Activated CD4-positive, alpha-beta T cell treated with anti-CD3 and anti-CD28 coated beads, Interleukin-2, amount 50 U/mL, for 4 hours (primary cell): ENCODE data around the gene BEAN1.
"Not testable (repeated sequence)": the region's sequence is repeated elsewhere in the genome, so short reads cannot be mapped to it uniquely, and the experiment has no call there.

Source experiments
- DNase-seq, 2 experiments: peaks; one replicate each; pipeline ENCODE4 v3.0.0-alpha.2; 2020

Gene BEAN1

DNA sequence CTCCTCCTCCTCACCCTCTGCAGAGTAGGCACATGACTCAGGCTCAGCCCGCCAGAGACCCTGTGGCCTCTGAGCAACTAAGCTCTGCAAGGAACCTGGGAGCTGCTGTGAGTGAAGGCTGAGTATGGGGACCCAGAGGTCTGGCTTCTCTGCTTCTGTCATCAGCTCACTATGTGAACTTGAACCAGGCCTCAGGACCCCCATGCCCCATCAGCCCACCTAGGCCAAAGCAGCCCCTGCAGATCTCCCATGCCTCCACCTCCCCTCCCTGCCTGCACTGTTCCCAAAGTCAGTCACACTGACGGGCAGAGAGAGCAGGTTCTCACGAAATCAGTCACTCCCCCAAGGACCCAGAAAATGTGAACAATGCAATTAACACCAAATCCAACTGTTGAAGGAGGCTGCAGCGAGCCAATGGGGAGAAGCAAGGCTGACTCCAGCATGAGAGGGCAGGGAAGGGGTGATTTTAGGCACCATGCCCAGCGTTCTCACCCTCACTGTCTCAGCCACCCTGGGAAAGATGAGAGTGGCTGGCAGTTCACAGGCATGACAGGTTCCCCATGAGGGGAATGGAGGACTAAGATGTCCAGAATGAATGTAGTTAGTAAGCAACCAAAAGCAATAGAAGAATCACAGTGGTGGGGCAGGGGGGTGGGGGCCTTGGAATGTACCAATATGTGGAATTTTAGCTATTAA, 60.6 kb downstream of the BEAN1 start:
- no peak for DNase-seq

DNA sequence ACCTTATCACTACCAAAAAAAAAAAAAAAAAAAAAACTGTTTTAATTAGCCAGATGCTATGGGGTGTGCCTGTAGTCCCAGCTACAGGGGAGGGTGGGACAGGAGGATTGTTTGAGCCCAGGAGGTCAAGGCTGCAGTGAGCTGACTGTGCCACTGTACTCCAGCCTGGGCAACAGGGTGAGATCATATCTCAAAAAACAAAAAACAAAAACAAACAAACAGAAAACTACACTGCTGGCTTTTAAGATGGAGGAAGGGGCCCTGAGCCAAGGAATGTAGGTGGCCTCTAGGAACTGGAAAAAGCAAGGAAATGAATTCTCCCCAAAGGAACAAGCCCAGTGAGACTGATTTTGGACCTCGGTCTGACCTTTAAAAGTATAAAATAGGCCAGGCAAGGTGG, 61.4 kb downstream of the BEAN1 start:
- DNase-seq: no peak

DNA sequence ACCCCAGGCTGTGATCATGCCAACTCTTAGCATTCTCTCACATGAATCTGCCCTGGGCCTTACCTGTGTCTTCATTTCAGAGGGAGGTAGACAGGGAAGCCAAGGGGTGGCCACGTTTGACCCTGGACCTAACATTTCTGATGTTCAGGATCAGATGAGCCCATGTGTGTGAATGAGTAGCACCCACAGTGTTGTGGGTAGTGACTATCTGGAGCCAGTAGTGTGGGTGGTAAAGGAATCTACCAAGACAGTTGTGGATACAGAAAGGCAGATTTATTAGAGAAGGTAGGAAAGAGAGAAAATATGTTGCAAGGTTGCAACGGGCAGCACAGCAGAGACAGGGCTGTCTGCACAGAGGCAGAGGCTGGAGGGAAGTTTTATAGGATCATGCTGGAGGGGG, 62.3 kb downstream of the BEAN1 start:
- no peak for DNase-seq

DNA sequence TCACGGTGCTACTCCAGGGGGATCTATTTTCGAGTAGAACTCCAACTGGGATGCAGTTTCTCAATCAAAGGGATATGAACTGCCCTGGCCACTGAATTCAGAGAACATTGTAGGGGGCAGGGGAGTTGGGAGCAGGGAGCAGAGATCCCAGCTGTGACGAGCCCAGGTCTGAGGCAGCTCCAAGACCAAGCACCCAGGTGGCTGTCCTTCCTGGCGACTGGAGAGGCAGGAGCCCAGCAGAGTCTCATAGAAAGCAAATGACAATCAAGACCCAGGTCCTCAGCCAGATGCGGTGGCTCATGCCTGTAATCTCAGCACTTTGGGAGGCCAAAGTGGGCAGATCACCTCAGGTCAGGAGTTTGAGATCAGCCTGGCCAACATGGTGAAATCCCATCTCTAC, 62.7 kb downstream of the BEAN1 start:
- no peak for DNase-seq

DNA sequence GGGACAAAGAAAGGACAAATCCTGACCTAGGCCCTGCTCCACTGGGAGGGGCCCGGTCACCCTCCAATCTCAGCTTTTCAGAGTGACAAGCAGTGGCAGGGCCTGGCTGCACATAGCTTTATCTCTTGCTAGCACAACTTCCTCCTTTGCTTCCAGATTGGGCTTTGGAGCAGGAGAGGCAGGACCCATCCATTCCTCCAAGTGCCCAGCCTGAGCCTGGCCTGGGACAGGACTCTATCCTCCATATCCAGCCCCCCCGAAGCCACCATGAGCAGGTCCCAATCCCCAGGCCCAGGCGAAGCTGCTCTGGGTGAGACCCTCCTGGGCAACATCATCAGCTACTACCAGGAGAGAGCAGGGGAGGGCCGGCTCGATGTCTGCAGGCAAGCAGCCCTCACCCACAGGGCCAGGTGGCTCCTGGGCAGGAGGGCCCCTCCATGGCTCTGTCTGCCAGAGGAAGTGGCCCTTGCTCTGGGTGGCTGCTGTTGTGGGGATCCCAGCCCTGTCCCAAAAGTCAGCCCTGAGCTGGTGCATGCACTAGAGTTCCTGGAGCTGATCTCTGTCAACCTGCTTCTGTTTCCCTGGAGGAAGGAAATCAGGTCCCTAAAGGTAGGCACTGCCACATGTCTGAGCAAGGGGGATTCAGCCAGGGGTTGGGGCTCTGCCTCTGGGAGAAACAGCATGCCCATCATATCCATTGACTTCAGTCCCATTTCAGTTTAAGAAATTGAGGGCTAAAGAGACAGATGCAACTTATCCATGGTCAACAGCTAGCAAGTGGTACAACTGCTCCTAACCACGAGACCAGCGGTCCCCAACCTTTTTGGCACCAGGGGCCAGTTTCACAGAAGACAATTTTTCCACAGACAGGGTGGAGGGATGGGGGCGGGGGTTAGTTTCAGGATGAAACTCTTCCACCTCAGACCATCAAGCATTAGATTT, 64.0 kb downstream of the BEAN1 start:
- no peak for DNase-seq

DNA sequence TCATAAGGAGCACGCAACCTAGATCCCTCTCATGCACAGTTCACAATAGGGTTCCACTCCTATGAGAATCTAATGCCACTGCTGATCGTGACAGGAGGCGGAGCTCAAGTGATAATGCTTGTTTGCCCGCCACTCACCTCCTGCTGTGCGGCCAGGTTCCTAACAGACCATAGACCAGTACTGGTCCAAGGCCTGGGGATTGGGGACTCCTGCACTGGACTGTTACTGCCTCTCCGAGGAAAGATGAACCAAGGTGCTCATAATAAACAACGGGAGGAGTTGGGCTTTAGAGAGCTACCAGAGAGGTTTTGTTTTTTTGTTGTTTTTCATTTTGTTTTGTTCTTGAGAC, 64.6 kb downstream of the BEAN1 start:
- DNase-seq: no peak

DNA sequence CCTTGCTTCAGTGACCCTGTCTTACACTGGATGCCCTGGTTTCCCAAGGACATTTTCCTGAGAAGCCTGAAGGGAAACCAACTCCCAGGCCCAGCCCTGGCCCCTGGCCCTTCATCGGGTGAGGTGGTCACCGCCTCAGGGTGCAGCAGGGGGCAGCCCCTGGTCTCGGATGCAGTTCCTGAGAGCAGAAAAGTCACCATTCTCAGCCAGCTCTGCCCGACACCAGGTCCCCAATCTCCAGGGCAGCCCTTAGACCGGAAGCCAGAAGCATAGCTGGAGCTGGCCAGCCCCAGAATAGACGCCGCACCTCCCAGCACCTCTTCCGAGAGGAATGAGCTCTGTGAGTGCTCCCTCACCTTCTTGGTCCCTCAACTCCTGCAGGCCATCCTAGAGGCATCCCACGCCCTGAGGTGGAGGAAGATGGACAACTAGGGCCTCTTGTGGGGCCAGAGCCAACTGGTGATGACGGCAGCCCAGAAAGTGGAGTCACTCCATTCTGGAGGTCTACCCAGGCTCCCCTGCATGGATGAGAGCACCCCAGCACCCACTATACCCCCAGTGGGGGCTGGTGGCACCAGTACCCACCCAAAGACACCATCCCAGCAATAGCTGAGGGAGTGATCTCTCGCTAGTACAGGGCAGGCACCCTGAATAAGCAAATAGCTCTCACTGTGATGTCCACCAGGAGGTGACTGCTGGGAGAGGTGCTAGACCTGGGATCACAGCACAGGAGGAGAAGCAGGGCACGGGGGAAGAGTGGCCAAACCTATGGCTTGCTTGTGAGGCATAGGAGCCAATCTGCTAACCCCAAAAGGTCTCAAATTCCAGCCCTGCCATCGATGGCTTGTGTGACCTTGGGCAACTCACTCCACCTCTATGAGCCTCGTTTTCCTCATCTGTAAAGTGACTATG, 66.7 kb downstream of the BEAN1 start:
- DNase-seq: no peak

DNA sequence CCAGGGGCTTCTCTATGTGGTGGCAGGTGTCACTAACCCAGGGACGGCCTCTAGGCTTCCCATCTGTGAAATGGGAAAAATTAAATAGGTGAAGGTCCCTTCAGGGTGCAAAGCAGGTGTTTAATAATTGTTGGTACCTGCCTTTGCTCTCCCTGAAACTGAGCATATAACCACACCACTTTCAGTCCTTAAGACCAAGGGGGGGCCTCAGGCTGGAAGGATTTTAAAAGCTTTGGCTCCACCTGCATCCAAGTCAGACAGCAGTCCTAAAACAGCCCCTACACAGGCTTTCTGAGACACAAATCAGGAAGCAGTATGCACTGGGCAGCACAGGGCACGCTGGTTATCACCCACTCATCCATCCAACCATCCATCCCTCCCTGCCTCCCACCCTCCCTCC, 67.8 kb downstream of the BEAN1 start:
- DNase-seq: no peak

DNA sequence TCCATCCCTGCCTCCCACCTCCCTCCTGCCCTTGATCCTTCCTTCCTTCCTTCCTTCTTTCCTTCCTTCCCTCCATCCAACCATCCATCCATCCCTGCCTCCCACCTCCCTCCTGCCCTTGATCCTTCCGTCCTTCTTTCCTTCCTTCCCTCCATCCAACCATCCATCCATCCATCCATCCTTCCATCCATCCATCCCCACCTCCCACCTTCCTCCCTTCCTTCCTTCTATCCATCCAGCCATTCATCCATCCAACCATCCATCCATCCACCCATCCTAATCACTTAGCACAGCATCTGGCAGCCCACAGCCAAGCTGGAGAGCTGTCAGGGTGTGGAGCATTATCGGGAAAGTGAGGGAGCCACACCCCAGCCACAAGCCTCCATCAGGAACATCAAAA, 68.3 kb downstream of the BEAN1 start:
- DNase-seq: no peak

DNA sequence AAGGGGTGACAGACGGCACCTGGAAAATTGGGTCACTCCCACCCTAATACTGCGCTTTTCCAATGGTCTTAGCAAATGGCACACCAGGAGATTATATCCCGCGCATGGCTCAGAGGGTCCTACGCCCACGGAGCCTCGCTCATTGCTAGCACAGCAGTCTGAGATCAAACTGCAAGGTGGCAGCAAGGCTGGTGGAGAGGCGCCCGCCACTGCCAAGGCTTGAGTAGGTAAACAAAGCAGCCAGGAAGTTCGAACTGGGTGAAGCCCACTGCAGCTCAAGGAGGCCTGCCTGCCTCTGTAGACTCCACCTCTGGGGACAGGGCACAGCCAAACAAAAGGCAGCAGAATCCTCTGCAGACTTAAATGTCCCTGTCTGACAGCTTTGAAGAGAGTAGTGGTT, 69.1 kb downstream of the BEAN1 start:
- not testable (repeated sequence) for DNase-seq

DNA sequence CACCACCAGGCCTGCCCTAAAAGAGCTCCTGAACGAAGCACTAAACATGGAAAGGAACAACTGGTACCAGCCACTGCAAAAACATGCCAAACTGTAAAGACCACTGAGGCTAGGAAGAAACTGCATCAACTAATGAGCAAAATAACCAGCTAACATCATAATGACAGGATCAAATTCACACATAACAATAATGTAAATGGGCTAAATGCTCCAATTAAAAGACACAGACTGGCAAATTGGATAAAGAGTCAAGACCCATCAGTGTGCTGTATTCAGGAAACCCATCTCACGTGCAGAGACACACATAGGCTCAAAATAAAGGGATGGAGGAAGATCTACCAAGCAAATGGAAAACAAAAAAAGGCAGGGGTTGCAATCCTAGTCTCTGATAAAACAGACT, 70.8 kb downstream of the BEAN1 start:
- DNase-seq: not testable (repeated sequence)

DNA sequence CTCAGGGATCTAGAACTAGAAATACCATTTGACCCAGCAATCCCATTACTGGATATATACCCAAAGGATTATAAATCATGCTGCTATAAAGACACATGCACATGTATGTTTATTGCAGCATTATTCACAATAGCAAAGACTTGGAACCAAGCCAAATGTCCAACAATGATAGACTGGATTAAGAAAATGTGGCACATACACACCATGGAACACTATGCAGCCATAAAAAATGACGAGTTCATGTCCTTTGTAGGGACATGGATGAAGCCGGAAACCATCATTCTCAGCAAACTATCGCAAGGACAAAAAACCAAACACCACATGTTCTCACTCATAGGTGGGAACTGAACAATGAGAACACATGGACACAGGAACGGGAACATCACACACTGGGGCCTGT, 74.5 kb downstream of the BEAN1 start:
- DNase-seq: not testable (repeated sequence)

DNA sequence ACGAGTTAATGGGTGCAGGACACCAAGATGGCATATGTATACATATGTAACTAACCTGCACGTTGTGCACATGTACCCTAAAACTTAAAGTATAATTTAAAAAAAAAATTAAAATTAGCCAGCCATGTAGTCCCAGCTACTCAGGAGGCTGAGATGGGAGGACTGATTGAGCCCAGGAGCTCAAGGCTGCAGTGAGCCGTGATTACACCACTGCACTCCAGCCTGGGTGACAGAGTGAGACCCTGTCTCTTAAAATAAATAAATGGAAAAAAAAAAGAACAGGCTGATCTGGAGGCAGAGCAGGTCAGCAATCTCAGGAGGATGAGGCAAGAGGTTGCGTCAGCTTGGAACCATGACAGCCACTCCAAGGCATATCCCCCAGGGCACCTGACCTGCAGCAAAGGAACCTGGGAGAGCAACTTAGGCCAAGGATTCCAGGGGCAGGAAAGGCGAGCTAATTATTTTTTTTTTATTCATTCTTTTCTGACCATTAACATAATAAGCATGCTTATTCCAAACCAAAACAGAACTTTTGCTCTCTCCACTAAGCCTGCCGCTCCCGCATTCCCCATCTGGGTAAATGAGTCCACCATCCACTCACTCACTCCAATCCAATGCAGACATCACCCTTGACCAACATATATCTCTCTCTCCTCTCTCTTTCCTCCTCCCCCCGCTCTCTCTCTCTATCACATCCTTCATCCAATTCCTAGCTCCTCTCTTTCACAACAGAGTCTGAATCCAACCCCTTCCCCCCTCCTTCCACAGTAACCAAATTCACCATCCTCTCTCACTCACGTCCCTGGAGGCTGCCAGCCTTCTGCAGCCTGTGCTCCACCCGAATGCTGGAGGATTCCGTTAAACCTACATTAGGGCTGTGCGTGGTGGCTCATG, 75.2 kb downstream of the BEAN1 start:
- DNase-seq: no peak

DNA sequence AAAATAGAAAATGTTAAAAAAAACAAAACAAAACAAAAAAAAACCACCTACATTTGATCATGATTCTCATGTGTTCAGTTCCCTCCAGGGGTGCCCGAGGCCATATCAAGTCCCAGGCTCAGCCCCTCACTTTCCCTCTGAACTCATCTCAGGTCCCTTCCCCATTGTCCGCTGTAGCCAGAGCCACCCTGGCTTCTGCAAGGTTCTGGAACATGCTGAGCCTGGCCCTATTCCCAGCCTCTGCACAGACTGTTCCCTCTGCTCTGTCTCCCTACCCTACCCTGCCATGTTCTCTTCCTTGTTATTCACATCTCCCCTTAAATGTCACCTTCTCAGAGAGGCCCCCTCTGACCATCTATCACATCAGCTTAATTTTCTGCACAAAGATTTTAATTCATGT, 75.9 kb downstream of the BEAN1 start:
- DNase-seq: no peak

DNA sequence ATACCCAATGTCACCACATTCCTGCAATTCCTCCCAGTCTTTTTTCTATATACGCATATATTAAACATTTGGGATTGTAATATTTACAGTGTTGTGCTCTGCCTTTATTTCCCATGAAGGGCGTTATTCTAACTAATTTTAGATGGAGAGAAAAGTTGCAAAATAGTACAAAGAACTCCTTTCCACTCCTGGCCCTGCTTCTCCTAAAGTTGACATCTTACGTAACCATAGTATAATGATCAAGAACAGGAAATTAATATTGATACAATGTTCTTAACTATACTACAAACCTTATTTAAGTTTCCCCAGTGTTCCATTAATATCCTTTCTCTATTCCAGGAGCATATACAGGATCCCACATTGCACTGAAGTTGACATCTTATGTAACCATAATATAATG, 76.5 kb downstream of the BEAN1 start:
- no peak for DNase-seq

DNA sequence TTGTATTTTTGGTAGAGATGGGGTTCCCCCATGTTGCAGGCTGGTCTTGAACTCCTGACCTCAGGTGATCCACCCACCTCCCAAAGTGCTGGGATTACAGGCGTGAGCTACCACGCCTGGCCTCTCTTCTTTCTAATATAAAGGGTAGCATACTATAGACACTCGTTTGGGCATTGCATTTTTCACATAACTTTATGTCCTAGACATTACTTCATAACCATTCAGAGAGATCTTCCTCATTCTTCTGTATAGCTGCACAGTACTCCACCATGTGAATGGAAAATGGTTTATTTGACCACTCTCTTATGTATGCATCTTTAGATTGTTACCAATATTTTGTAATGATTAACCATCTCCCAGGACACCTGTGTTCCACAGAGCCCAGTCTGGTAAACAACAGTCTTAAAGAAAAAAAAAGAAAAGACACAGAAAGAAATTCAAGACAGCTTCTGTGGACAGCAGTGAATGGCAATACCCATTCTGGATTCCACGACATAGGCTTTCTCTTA, 80.7 kb downstream of the BEAN1 start:
- DNase-seq: no peak

DNA sequence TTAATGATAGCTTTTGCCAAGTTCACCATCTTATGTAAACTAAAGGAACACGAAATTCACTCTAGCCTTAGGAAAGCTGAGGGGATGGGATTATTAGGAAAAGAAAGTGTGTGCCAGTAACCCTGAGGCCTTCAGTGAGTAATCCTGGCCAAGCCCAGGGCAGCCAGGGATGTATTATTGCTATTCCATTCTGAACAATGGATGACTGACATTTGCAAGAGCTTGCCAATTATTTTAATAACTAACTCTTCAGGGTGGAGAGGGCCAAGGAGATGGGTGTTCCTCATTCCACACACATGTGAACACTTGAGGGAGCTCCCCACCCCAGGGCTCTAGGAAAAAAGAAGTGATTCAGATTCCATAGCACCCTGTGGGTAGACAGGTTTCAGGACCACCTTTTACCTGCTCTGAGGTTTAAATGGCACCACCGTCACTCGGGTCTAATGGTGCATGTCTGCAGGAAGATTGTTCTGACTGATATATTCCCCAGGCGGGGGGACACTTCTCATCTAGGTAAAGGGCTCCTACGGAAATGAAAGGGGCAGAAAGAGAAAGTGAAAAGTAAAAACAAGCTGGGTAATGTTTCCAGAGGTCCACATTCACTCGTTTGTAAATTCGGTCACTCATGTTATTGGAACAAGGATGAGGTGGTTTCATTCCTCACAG, 81.3 kb downstream of the BEAN1 start:
- no peak for DNase-seq

DNA sequence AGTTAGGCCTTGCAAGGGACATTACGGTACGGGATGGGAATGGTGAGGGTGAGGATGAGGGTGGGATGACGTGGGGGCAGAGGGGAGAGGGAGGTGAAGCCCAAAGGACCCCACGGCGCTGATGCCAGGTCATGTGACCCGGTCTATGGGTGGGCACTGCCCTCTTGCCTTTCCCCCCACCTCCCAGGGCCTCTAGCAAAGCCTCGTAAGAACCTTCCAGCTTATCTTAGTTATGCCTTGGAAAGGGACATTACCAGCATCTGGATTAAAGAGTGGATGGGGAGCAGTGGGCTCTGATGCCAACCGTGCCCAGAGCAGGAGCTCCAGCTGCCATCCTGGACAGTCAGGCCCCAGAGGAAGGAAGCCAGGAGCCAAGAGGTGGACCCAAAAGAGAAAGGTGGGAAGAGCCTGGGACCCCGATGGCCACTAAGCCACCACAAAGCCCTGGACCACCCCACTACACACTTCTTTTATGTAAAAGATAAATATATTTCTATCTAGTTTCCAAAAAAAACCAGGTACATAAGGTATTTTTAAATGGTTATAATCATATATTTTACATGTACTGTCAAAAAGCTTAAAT, 81.9 kb downstream of the BEAN1 start:
- DNase-seq: no peak

DNA sequence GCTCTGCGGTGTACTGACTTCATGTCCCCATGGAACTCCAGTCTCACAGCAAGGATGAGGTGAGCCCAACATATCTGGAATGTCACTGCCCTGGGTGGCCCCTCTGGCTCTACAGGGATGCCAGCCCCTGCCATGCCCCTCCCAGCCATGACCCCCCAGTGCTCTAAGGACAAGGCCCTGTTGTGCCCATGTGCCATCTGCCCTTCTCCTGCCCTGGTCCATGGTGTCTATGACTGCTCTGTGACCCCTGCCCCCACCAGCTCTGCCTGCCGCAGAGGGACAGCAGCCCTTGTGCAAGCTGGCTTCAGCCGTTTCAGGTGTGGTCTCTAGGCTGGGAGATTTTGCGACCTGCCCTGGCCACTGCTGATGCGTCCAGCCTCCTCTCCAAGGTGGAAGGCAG, 82.5 kb downstream of the BEAN1 start:
- no peak for DNase-seq

DNA sequence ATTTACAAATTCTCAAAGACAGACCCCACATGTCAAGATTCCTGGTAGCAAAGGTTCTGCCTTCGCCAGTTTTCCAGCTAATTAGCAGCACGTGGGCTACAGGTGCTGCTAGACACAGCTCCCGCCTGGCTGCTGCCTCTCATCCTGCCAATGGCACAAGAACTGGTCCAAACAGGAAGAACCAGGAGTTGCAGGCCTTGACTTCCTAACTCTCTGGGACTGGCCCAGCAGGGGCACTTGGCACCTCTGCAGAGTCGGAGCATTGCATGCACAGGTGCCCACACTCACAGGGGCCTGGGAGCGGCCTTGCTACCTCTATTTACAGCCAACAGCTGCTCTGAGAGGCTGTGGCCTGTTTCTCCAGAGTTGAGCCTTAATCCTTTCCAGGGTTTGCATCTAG, 83.2 kb downstream of the BEAN1 start:
- DNase-seq: no peak
